Stimulated activated CD8-positive, alpha-beta memory T cell treated with anti-CD3 and anti-CD28 coated beads, Interleukin-12 subunit alpha, Interleukin-12 subunit beta, amount 100 ng/mL, for 24 hours (primary cell): ENCODE data around the gene CCDC146.

Experiments used
- DNase-seq: peaks from one replicate; pipeline ENCODE4 v3.0.0-alpha.2; 2020; ENCODE audit errors: extremely low read depth

The CCDC146 gene

GRCh38 chr7:77284005-77284404, 161.6 kb downstream of the CCDC146 start:
- DNase-seq, result no peak

GRCh38 chr7:77284616-77285015, 162.2 kb downstream of the CCDC146 start:
- no peak for DNase-seq

GRCh38 chr7:77288676-77289320, 166.4 kb downstream of the CCDC146 start:
- DNase-seq, result no peak

- DNase-seq, result no peak
These were observed 167.0 kb downstream of the CCDC146 start for GRCh38 chr7:77289387-77289786.

GRCh38 chr7:77290425-77290824, 168.0 kb downstream of the CCDC146 start:
- no peak for DNase-seq

GRCh38 chr7:77293046-77293445, 170.6 kb downstream of the CCDC146 start:
- no peak for DNase-seq

- no peak for DNase-seq
These were observed 173.1 kb downstream of the CCDC146 start for GRCh38 chr7:77295549-77295948.

- no peak for DNase-seq
These were observed 184.0 kb downstream of the CCDC146 start for GRCh38 chr7:77306231-77307067.

GRCh38 chr7:77308792-77309191, 186.4 kb downstream of the CCDC146 start:
- no peak for DNase-seq

GRCh38 chr7:77309714-77310220, 187.4 kb downstream of the CCDC146 start:
- no peak for DNase-seq

- no peak for DNase-seq
These were observed 188.6 kb downstream of the CCDC146 start for GRCh38 chr7:77310982-77311381.

- no peak for DNase-seq
These were observed 190.7 kb downstream of the CCDC146 start for GRCh38 chr7:77313085-77313484.

GRCh38 chr7:77313876-77314480, 191.6 kb downstream of the CCDC146 start:
- DNase-seq, result no peak

GRCh38 chr7:77315182-77315591, 192.8 kb downstream of the CCDC146 start:
- no peak for DNase-seq

GRCh38 chr7:77316219-77316978, 194.0 kb downstream of the CCDC146 start:
- no peak for DNase-seq

- no peak for DNase-seq
These were observed 195.6 kb downstream of the CCDC146 start for GRCh38 chr7:77318019-77318418.

- no peak for DNase-seq
These were observed 197.7 kb downstream of the CCDC146 start for GRCh38 chr7:77320137-77320536.

GRCh38 chr7:77320714-77321113, 198.3 kb downstream of the CCDC146 start:
- no peak for DNase-seq

GRCh38 chr7:77321300-77321699, 198.9 kb downstream of the CCDC146 start:
- no peak for DNase-seq

- DNase-seq, result no peak
These were observed 203.7 kb downstream of the CCDC146 start for GRCh38 chr7:77326131-77326530.

GRCh38 chr7:77327067-77327931, 204.9 kb downstream of the CCDC146 start:
- DNase-seq, result no peak
